D721Med (cell line): ENCODE measurements around the gene FAAP20.

Experiments used
- DNase-seq: peaks from one replicate; pipeline ENCODE4 v3.0.0; 2011; ENCODE audit warnings: low spot score; ENCODE audit not compliant: insufficient read length
- FAIRE-seq: peaks from 2 replicates; lab custom pipeline; 2011; peaks lifted over from hg19 to GRCh38; lab: Jason Lieb, UNC
- TF ChIP-seq, protein P1 (sequence below): IDR thresholded peaks from 2 replicates; pipeline ENCODE4 v1.5.1; 2012; ENCODE audit warnings: mild to moderate bottlenecking, control low read depth; ENCODE audit not compliant: insufficient read depth; ENCODE audit errors: missing control alignments

FAAP20 gene

DNA sequence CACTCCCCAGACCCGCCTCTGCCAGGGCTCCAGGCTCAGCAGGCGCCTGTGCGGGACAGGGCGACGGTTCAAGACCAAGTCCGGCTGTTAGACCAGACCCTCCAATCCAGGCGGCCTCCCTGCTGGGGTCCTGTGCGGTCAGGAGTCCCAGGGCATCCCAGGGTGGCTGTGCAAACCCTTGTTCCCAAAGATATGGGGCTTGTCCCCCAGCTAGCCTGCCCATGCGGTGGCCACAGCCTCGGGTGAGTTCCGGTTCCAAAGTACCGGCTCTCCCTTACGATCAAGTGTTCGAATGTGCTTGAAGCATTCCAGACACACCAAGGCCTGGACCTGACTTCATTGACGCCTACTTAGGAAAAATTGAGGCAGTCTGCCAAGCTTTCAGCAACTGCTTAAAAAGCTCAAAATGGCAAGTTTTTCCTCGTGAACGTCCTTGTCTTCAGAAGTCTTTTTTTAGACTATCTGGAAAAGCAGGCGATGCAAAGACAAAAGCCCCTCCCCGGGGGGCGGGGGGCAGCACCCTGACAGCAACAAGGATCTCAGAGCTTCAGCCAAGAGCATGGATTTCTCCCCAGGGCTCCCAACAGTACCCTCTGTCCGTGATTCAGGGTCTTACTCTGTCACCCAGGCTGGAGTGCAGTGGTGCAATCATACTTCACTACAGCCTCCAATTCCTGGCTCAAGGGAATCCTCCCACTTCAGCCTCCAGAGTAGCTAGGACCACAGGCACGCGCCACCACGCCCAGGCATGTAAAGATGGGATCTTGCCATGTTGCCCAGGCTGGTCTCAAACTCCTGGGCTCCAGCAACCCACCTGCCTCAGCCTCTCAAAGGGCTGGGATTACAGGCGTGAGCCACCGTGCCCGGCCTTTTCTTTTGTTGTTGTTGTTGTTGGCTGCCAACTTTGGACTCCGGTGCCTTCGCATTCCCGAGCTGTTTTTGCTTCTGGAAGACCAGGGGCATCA lies 2.3 kb downstream of the FAAP20 start:
- TF ChIP-seq, protein P1, sequence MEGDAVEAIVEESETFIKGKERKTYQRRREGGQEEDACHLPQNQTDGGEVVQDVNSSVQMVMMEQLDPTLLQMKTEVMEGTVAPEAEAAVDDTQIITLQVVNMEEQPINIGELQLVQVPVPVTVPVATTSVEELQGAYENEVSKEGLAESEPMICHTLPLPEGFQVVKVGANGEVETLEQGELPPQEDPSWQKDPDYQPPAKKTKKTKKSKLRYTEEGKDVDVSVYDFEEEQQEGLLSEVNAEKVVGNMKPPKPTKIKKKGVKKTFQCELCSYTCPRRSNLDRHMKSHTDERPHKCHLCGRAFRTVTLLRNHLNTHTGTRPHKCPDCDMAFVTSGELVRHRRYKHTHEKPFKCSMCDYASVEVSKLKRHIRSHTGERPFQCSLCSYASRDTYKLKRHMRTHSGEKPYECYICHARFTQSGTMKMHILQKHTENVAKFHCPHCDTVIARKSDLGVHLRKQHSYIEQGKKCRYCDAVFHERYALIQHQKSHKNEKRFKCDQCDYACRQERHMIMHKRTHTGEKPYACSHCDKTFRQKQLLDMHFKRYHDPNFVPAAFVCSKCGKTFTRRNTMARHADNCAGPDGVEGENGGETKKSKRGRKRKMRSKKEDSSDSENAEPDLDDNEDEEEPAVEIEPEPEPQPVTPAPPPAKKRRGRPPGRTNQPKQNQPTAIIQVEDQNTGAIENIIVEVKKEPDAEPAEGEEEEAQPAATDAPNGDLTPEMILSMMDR: no peak
- DNase-seq: no peak
- no peak for FAIRE-seq

DNA sequence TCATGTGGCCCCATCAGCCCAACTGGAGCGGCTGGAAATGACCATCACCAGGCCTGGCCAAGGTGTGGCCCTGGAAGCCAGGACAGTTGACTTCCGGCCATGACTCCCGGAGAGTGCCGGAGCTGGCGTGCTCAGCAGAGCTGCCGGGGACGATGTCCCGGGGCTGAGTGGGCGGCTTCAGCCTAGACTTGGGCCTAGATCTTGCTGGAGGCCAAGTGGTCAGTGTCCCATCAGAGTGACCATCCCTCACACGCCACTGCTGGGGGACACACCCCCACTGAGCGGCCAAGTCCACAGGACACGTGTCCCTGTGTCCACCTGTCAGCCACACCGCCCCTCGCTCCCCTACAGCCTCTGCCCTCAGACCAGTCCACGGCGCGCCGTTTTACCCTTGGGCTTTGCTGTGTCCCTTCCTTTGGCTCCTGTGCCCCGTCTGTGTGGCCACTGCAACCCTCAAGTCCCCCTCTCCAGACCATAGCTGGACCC lies 4.0 kb downstream of the FAAP20 start:
- FAIRE-seq: no peak
- DNase-seq: no peak
- TF ChIP-seq, protein P1: no peak

DNA sequence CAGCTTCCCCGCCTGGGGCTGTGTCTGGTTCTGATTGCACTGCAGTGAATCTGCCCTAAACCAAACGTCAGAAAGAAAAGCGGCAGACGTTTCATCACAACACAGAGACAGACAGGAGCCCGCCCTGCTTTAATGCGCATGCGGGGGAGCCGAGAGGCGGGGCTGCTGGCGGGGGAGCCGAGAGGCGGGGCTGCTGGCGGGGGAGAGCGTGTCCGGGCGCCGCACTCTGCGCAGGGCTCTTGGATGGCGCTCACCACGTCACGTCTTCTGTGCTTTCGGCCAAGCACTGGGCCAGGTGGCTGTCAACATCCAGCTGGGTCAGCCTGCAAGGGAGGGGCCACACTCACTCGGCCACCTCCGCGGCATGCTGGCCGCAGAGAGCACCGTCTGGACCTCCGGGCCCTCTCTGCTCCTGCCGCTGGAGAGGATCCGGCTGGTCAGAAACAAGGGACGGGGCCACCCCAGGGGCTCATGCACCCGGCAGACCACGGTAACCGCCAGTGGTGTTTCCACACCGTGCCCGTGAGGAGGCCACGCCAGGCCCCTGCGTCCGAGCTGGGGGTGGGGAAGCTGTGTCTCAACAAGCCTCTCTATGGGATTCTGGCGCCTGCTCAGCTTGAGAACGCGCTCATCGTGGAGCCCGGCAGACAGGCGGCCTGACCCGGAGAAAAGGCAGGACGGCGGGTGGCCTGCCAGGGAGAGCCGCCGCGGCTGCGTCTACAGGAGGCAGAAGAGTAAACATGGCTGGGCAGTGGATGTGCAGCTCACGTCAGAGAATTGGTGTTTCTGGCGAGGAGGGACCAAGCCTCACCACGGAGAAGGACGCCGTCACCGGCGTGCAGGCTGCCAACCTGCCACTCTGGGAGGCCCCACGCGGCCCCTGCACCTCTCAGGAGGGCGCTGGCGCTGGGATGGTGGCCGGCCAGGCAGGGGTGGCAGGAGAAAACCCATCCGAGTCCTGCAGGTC lies 4.8 kb downstream of the FAAP20 start:
- FAIRE-seq: no peak
- TF ChIP-seq, protein P1: no peak

DNA sequence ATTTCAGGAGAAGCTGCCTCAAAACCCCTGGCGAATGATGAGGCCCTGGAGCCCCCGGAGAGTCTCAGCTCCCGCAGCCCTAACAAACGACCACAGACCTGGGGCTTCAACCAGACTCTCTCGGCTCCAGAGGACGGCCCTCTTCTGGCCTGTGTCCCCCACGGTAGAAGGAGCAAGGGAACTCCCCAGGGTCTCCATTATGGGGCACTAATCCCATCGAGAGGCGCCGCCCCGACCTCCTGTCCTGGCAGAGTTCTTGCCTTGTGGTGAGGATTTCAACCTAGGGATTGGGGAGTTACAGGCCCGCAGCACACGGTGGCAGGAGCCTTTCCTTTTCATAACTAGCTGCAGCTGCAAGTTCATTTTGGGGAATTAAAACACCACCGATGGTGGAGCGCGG lies 6.2 kb downstream of the FAAP20 start:
- DNase-seq (no peak), FAIRE-seq (no peak)

More for the DNA sequence above, 4.8 kb downstream of the FAAP20 start:
- DNase-seq: peak; percentile 65

DNA sequence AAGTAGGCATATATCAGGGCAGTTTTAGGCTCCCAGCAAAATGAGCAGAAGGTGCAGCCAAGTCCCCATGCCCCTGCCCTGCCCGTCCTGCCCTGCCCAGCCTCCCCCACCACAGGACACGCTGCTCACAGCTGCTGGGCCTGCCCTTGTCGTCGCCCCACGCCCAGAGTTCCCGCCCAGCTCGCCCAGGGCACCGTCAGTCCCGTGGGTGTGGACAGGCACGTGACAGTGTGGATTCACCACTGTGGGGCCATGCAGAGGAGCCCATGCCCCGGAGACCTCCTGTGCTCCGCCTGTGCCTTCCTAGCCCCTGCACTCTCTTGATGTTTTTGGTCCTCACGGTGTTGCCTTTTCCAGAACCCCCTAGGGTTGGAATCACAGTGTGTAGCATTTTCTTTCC lies 7.0 kb downstream of the FAAP20 start:
- TF ChIP-seq, protein P1: no peak
- FAIRE-seq (no peak), DNase-seq (no peak)

More for the DNA sequence above, 6.2 kb downstream of the FAAP20 start:
- TF ChIP-seq, protein P1: no peak

DNA sequence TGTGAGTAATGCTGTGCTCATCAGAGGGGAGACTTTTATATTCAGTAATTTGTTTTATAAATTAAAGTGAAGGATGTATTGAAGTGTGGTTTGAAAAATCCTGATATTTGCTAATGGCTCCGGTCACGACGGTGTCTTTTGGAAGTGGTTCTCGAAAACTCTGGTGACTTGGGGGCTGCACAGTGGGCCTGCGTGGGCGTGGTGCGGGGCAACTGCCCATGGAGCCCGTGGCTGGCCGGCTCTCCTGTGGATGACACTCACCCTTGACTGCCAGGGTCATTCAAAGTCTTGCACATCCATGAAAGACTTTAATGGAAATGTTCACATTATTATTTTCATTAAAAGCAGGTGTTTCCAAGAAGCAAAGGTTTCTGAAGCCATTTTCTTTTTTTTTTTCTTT lies 7.7 kb downstream of the FAAP20 start:
- DNase-seq (no peak), FAIRE-seq (no peak)
- TF ChIP-seq, protein P1: no peak
